ENCODE results near the gene APCDD1. TPM values are rescaled to one million over a fixed set of nuclear protein-coding genes. Genes with fewer than 3 reads are reported as not detected.
A peak's percentile ranks its signal among the peaks of the same experiment; 100 is the strongest.
"Not testable (repeated sequence)": the region's sequence is repeated elsewhere in the genome, so short reads cannot be mapped to it uniquely, and the experiment has no call there.

The APCDD1 gene
- total and polyA plus RNA-seq, 8 donors = 27.6 to 168 (median 136) TPM

- no peaks in the 10 kb centered on the region for H3K27me3 ChIP-seq
- H3K36me3 ChIP-seq = no peaks in the 10 kb centered on the region
- no peak overlapping the region for H3K27ac ChIP-seq
- H3K9me3 ChIP-seq = no peaks in the 10 kb centered on the region
- TF ChIP-seq, protein P1, sequence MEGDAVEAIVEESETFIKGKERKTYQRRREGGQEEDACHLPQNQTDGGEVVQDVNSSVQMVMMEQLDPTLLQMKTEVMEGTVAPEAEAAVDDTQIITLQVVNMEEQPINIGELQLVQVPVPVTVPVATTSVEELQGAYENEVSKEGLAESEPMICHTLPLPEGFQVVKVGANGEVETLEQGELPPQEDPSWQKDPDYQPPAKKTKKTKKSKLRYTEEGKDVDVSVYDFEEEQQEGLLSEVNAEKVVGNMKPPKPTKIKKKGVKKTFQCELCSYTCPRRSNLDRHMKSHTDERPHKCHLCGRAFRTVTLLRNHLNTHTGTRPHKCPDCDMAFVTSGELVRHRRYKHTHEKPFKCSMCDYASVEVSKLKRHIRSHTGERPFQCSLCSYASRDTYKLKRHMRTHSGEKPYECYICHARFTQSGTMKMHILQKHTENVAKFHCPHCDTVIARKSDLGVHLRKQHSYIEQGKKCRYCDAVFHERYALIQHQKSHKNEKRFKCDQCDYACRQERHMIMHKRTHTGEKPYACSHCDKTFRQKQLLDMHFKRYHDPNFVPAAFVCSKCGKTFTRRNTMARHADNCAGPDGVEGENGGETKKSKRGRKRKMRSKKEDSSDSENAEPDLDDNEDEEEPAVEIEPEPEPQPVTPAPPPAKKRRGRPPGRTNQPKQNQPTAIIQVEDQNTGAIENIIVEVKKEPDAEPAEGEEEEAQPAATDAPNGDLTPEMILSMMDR (IDR thresholded peaks at IDR 0.05) = no peak
- no peak for ATAC-seq
- H3K4me3 ChIP-seq = no peak overlapping the region
- no peak for DNase-seq
- H3K4me1 ChIP-seq = peaks cover 13 to 44% of the 10 kb centered on the region in 2 donors
- intact Hi-C loops (cut with DNase I) = no loop called here
Observed at GRCh38 chr18:10530002-10530401, 75.6 kb downstream of the APCDD1 start.

- intact Hi-C loops (cut with DNase I) = no loop called here
- no peak for DNase-seq
- ATAC-seq = peak; percentile 10
- no peaks in the 10 kb centered on the region for H3K27me3 ChIP-seq
- TF ChIP-seq, protein P1 (IDR thresholded peaks at IDR 0.05) = no peak
- peaks cover 8 to 38% of the 10 kb centered on the region in 2 donors for H3K4me1 ChIP-seq
- H3K36me3 ChIP-seq = no peaks in the 10 kb centered on the region
- H3K9me3 ChIP-seq = no peaks in the 10 kb centered on the region
- no peak overlapping the region for H3K27ac ChIP-seq
- no peak overlapping the region for H3K4me3 ChIP-seq
Observed at GRCh38 chr18:10530852-10531251, 76.4 kb downstream of the APCDD1 start.

GRCh38 chr18:10533111-10533510 is 78.7 kb downstream of the APCDD1 start:
- no peak for DNase-seq
- TF ChIP-seq, protein P1 (IDR thresholded peaks at IDR 0.05) = no peak
- peaks cover 0 to 20% of the 10 kb centered on the region in 2 donors for H3K4me1 ChIP-seq
- intact Hi-C loops (cut with DNase I) = no loop called here
- ATAC-seq = no peak
- peaks cover 0 to 1% of the 10 kb centered on the region in 2 donors for H3K36me3 ChIP-seq
- H3K27ac ChIP-seq = no peak overlapping the region
- no peaks in the 10 kb centered on the region for H3K27me3 ChIP-seq
- H3K4me3 ChIP-seq = no peak overlapping the region
- no peaks in the 10 kb centered on the region for H3K9me3 ChIP-seq

DNA sequence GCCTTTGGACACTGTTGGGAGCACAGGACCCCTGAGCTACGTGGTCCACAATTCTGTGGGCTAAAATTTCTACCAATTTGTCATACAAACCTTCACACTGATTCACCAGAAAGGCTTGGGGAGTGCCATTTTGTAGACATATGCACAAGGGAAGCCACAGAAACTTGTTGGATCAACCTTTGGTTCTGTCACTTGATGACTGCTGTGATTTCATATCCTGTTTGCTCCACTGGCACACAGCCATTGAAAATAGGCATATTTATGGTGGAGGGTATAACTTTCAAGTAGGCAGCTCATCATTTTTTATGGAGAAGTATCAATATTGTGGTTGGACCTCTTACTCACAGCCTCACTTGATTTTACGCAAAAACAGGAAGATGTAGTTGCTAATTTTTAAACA is 81.8 kb downstream of the APCDD1 start:
- ATAC-seq (no peak), DNase-seq (no peak)
- TF ChIP-seq, protein P1 (IDR thresholded peaks at IDR 0.05) = no peak
- intact Hi-C loops (cut with DNase I) = no loop called here
- Histone ChIP-seq H3K4me3 (no peak overlapping the region), H3K27me3 (no peaks in the 10 kb centered on the region), H3K4me1 (no peaks in the 10 kb centered on the region), H3K36me3 (peaks cover 4 to 33% of the 10 kb centered on the region in 2 donors), H3K27ac (no peak overlapping the region), H3K9me3 (no peaks in the 10 kb centered on the region)

DNA sequence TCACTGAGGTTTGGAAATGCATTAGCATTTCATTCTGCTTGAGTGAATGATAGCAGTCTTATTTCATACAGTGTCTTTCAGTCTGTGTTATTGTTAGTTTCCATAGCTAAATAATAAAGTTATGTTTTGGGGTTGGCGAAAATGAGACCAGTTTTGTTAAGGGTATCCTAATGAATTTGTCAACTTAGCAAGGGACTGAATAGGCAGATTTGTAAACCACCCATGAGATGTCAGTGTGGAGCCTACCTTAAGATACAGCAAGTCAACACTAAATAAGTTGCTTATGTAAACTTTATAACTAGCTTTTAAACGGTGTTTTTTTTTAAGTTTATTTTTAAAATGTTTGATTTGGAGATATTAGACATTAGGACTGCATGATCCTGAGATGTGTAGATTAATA is 83.3 kb downstream of the APCDD1 start:
- TF ChIP-seq, protein P1 (IDR thresholded peaks at IDR 0.05) = no peak
- Histone ChIP-seq H3K36me3 (peaks cover 4 to 48% of the 10 kb centered on the region in 2 donors), H3K4me1 (no peaks in the 10 kb centered on the region), H3K27ac (no peak overlapping the region), H3K4me3 (no peak overlapping the region), H3K9me3 (no peaks in the 10 kb centered on the region), H3K27me3 (no peaks in the 10 kb centered on the region)
- ATAC-seq (no peak), DNase-seq (no peak)
- intact Hi-C loops (cut with DNase I) = no loop called here

- H3K4me1 ChIP-seq; H3K27ac ChIP-seq; intact Hi-C loops (cut with DNase I); DNase-seq; H3K27me3 ChIP-seq; H3K9me3 ChIP-seq; ATAC-seq; H3K4me3 ChIP-seq: not testable (repeated sequence)
- H3K36me3 ChIP-seq = peaks cover 4 to 56% of the 10 kb centered on the region in 2 donors
Observed at GRCh38 chr18:10539124-10539523, 84.7 kb downstream of the APCDD1 start.
